ENCODE measurements around the gene GOT2.
"Not testable (repeated sequence)": the region's sequence is repeated elsewhere in the genome, so short reads cannot be mapped to it uniquely, and the experiment has no call there.

The GOT2 gene

GRCh38 chr16:58733671-58734458 is at the start of gene GOT2:
Gene GOT2, minus strand, starts transcription at chr16:58734316. Its CDS starts 88 bp downstream, at chr16:58734228.
- DNase-seq (ENCODE audit: low spot score in 2 of 2) = peak; percentile 79 to 89
- peaks cover 35% of the 10 kb centered on the region for H3K4me1 Mint-ChIP-seq
- ATAC-seq = peak; percentile 97
- peak within 1 kb of the TSS; percentile 96 for H3K4me3 Mint-ChIP-seq
- no peaks in the 10 kb centered on the region for H3K9me3 Mint-ChIP-seq
- H3K36me3 Mint-ChIP-seq = peaks cover 37% of the 10 kb centered on the region
- peak within 1 kb of the TSS; percentile 95 for H3K27ac Mint-ChIP-seq

GRCh38 chr16:58779291-58779690 is 45.2 kb upstream of the GOT2 start:
- not testable (repeated sequence) for H3K36me3 Mint-ChIP-seq; H3K4me1 Mint-ChIP-seq; H3K27ac Mint-ChIP-seq; H3K9me3 Mint-ChIP-seq; ATAC-seq; DNase-seq (ENCODE audit: low spot score in 2 of 2); H3K4me3 Mint-ChIP-seq

- Mint-ChIP-seq H3K27ac (no peak overlapping the region), H3K4me3 (no peak overlapping the region), H3K9me3 (no peaks in the 10 kb centered on the region), H3K4me1 (no peaks in the 10 kb centered on the region), H3K36me3 (no peaks in the 10 kb centered on the region)
- ATAC-seq (no peak), DNase-seq (ENCODE audit: low spot score in 2 of 2) (no peak)
Measured at GRCh38 chr16:58773870-58774269, 39.8 kb upstream of the GOT2 start.

GRCh38 chr16:58768145-58768544 is 34.0 kb upstream of the GOT2 start:
- no peaks in the 10 kb centered on the region for H3K36me3 Mint-ChIP-seq
- H3K4me1 Mint-ChIP-seq = no peaks in the 10 kb centered on the region
- no peak overlapping the region for H3K4me3 Mint-ChIP-seq
- H3K27ac Mint-ChIP-seq = no peak overlapping the region
- no peaks in the 10 kb centered on the region for H3K9me3 Mint-ChIP-seq
- no peak for DNase-seq (ENCODE audit: low spot score in 2 of 2)
- ATAC-seq = no peak

- Mint-ChIP-seq H3K9me3 (no peaks in the 10 kb centered on the region), H3K36me3 (no peaks in the 10 kb centered on the region), H3K27ac (no peak overlapping the region), H3K4me1 (no peaks in the 10 kb centered on the region), H3K4me3 (no peak overlapping the region)
- DNase-seq (ENCODE audit: low spot score in 2 of 2) (no peak), ATAC-seq (no peak)
Measured at GRCh38 chr16:58767581-58767980, 33.5 kb upstream of the GOT2 start.

- Mint-ChIP-seq H3K4me1 (peaks cover 10% of the 10 kb centered on the region), H3K27ac (no peak overlapping the region), H3K36me3 (no peaks in the 10 kb centered on the region), H3K4me3 (peak overlapping the region; percentile 20), H3K9me3 (no peaks in the 10 kb centered on the region)
- DNase-seq (ENCODE audit: low spot score in 2 of 2) (no peak), ATAC-seq (no peak)
Measured at GRCh38 chr16:58756650-58757332, 22.7 kb upstream of the GOT2 start.

GRCh38 chr16:58755989-58756649 is 22.0 kb upstream of the GOT2 start:
- Mint-ChIP-seq H3K27ac (no peak overlapping the region), H3K36me3 (no peaks in the 10 kb centered on the region), H3K4me1 (peaks cover 10% of the 10 kb centered on the region), H3K9me3 (no peaks in the 10 kb centered on the region), H3K4me3 (peak overlapping the region; percentile 20)
- DNase-seq (ENCODE audit: low spot score in 2 of 2) (peak; percentile 55 to 81), ATAC-seq (peak; percentile 95)

GRCh38 chr16:58753711-58754134 is 19.6 kb upstream of the GOT2 start:
- H3K4me3 Mint-ChIP-seq = no peak overlapping the region
- H3K9me3 Mint-ChIP-seq = no peaks in the 10 kb centered on the region
- DNase-seq (ENCODE audit: low spot score in 2 of 2) (no peak), ATAC-seq (no peak)
- no peaks in the 10 kb centered on the region for H3K36me3 Mint-ChIP-seq
- no peak overlapping the region for H3K27ac Mint-ChIP-seq
- peaks cover 10% of the 10 kb centered on the region for H3K4me1 Mint-ChIP-seq

- Mint-ChIP-seq H3K27ac (no peak overlapping the region), H3K4me3 (no peak overlapping the region), H3K4me1 (no peaks in the 10 kb centered on the region), H3K9me3 (no peaks in the 10 kb centered on the region), H3K36me3 (no peaks in the 10 kb centered on the region)
- no peak for ATAC-seq
- DNase-seq (ENCODE audit: low spot score in 2 of 2) = no peak
Measured at GRCh38 chr16:58744497-58744896, 10.4 kb upstream of the GOT2 start.

GRCh38 chr16:58741976-58742375 is 7.9 kb upstream of the GOT2 start:
- Mint-ChIP-seq H3K4me1 (no peaks in the 10 kb centered on the region), H3K9me3 (no peaks in the 10 kb centered on the region), H3K27ac (no peak overlapping the region), H3K4me3 (no peak overlapping the region), H3K36me3 (no peaks in the 10 kb centered on the region)
- DNase-seq (ENCODE audit: low spot score in 2 of 2) (no peak), ATAC-seq (no peak)

- Mint-ChIP-seq H3K4me3 (no peak overlapping the region), H3K27ac (no peak overlapping the region), H3K36me3 (no peaks in the 10 kb centered on the region), H3K4me1 (no peaks in the 10 kb centered on the region), H3K9me3 (no peaks in the 10 kb centered on the region)
- DNase-seq (ENCODE audit: low spot score in 2 of 2) = no peak
- no peak for ATAC-seq
Measured at GRCh38 chr16:58741166-58741565, 7.0 kb upstream of the GOT2 start.

- H3K27ac Mint-ChIP-seq = no peak overlapping the region
- peaks cover 2% of the 10 kb centered on the region for H3K4me1 Mint-ChIP-seq
- H3K9me3 Mint-ChIP-seq = no peaks in the 10 kb centered on the region
- no peak overlapping the region for H3K4me3 Mint-ChIP-seq
- H3K36me3 Mint-ChIP-seq = no peaks in the 10 kb centered on the region
- DNase-seq (ENCODE audit: low spot score in 2 of 2) (no peak), ATAC-seq (no peak)
Measured at GRCh38 chr16:58738672-58739296, 4.7 kb upstream of the GOT2 start.

- not testable (repeated sequence) for H3K4me3 Mint-ChIP-seq; DNase-seq (ENCODE audit: low spot score in 2 of 2); H3K9me3 Mint-ChIP-seq; H3K27ac Mint-ChIP-seq; ATAC-seq
- Mint-ChIP-seq H3K4me1 (peaks cover 24% of the 10 kb centered on the region), H3K36me3 (peaks cover 14% of the 10 kb centered on the region)
Measured at GRCh38 chr16:58736341-58736740, 2.2 kb upstream of the GOT2 start.

- peaks cover 32% of the 10 kb centered on the region for H3K36me3 Mint-ChIP-seq
- ATAC-seq (no peak), DNase-seq (ENCODE audit: low spot score in 2 of 2) (no peak)
- peaks cover 32% of the 10 kb centered on the region for H3K4me1 Mint-ChIP-seq
- no peaks in the 10 kb centered on the region for H3K9me3 Mint-ChIP-seq
- peak overlapping the region; percentile 95 for H3K27ac Mint-ChIP-seq
- peak overlapping the region; percentile 96 for H3K4me3 Mint-ChIP-seq
Measured at GRCh38 chr16:58734459-58734787, 307 bp upstream of the GOT2 start.

- peaks cover 36% of the 10 kb centered on the region for H3K4me1 Mint-ChIP-seq
- DNase-seq (ENCODE audit: low spot score in 2 of 2) (peak in 1 of 2 donors; percentile 50), ATAC-seq (no peak)
- H3K9me3 Mint-ChIP-seq = no peaks in the 10 kb centered on the region
- H3K27ac Mint-ChIP-seq = peak overlapping the region; percentile 95
- H3K4me3 Mint-ChIP-seq = peak overlapping the region; percentile 96
- H3K36me3 Mint-ChIP-seq = peaks cover 40% of the 10 kb centered on the region
Measured at GRCh38 chr16:58733248-58733670, 857 bp downstream of the GOT2 start.
